H54 (cell line): ENCODE results near the gene KAT6B.

Experiments
- DNase-seq: peaks from one replicate; pipeline ENCODE4 v3.0.0; 2011; ENCODE audit warnings: low spot score, mixed read lengths; ENCODE audit not compliant: insufficient read length
- FAIRE-seq: peaks from 3 replicates; lab custom pipeline; 2011; peaks lifted over from hg19 to GRCh38; lab: Jason Lieb, UNC
- POLR2A ChIP-seq: IDR thresholded peaks from 2 replicates; pipeline ENCODE4 v1.6.1; 2011; ENCODE audit warnings: low read depth, mild to moderate bottlenecking, low read length

The KAT6B gene

GRCh38 chr10:75002967-75003594 lies 176.7 kb downstream of the KAT6B start:
- FAIRE-seq (no peak), DNase-seq (no peak)
- no peak for TF ChIP-seq POLR2A

GRCh38 chr10:75003891-75004290 lies 177.5 kb downstream of the KAT6B start:
- no peak for TF ChIP-seq POLR2A
- DNase-seq, result no peak
- no peak for FAIRE-seq

GRCh38 chr10:75007646-75008045 lies 181.2 kb downstream of the KAT6B start:
- DNase-seq (no peak), FAIRE-seq (peak; percentile 75)
- no peak for TF ChIP-seq POLR2A

- DNase-seq, result no peak
- TF ChIP-seq POLR2A, result no peak
- peak; percentile 52 for FAIRE-seq
Measured at GRCh38 chr10:75008952-75009351, 182.6 kb downstream of the KAT6B start.

GRCh38 chr10:75009426-75009825 lies 183.0 kb downstream of the KAT6B start:
- DNase-seq, result no peak
- FAIRE-seq, result no peak
- TF ChIP-seq POLR2A, result no peak

- TF ChIP-seq POLR2A, result no peak
- no peak for FAIRE-seq
- DNase-seq, result no peak
Measured at GRCh38 chr10:75010373-75010772, 184.0 kb downstream of the KAT6B start.

GRCh38 chr10:75011221-75011620 lies 184.8 kb downstream of the KAT6B start:
- no peak for DNase-seq
- TF ChIP-seq POLR2A, result no peak
- no peak for FAIRE-seq

- TF ChIP-seq POLR2A, result no peak
- DNase-seq (no peak), FAIRE-seq (no peak)
Measured at GRCh38 chr10:75012471-75012870, 186.1 kb downstream of the KAT6B start.

DNA sequence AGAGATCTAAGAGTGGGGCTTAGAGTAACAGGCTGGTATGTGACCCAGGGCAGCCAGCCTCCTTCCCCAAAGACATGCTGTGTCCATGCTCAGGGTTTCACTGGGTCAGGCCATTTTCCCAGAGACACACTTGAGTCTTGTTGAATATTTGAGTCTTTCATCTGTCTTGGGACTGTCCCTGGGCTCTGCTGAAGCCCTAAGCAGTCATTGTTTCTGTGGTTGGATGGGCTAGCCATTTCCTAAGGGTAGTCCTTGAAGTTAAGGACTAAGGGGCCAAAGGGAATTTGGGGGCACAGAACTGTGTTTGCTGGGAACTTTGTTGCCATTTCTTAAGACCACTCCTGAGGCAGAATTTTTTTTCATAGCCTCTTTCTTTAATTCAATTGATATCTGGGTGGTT lies 186.6 kb downstream of the KAT6B start:
- FAIRE-seq (no peak), DNase-seq (no peak)
- no peak for TF ChIP-seq POLR2A

- TF ChIP-seq POLR2A, result no peak
- DNase-seq, result no peak
- FAIRE-seq, result peak; percentile 75
Measured at GRCh38 chr10:75013522-75013921, 187.1 kb downstream of the KAT6B start.

- DNase-seq (no peak), FAIRE-seq (no peak)
- no peak for TF ChIP-seq POLR2A
Measured at GRCh38 chr10:75014516-75015230, 188.3 kb downstream of the KAT6B start.

- DNase-seq (no peak), FAIRE-seq (no peak)
- no peak for TF ChIP-seq POLR2A
Measured at GRCh38 chr10:75015442-75015841, 189.0 kb downstream of the KAT6B start.

GRCh38 chr10:75016325-75016724 lies 189.9 kb downstream of the KAT6B start:
- no peak for DNase-seq
- no peak for FAIRE-seq
- TF ChIP-seq POLR2A, result no peak

DNA sequence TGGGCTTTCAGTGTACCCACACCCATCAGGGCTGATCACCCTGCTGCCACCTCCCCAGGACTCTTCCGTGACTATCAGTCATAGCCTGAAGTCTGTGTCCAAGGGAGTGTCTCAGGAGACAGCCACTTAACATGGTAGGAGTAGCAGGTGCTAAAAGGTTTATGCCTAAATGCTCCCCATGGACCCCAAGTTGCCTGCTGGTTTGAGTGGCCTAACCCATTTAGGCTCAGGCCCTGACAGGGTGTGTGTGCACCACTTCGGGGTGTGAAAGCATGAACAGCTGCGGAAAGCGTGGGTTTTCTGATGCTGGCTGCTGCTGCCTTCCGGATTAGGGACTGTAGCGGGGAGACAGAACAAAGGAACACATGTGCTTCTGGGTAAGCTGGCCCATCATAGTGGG lies 191.9 kb downstream of the KAT6B start:
- no peak for FAIRE-seq
- DNase-seq, result no peak
- no peak for TF ChIP-seq POLR2A

- DNase-seq (no peak), FAIRE-seq (no peak)
- TF ChIP-seq POLR2A, result no peak
Measured at GRCh38 chr10:75018686-75019307, 192.4 kb downstream of the KAT6B start.

DNA sequence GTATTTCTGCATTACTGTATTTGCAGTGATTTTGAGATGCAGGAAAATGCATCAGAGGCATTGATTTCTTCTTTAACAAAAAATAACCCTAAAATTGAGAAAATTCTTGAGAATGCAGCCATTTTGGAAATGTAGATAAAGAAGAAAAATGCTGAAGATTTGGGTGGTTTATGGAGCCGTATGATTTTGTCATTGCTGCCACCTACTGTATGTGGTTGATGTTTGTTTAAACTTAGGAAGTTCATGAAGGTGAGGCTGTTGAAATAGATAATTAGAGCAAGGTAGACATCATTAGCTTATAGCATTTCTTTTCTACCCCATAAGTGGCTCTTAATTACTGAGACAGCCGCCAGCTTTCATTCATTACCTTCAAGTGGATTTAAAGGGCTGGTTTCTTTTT lies 193.0 kb downstream of the KAT6B start:
- DNase-seq, result no peak
- FAIRE-seq, result peak; percentile 66
- TF ChIP-seq POLR2A, result no peak
